ENCODE results near the gene AATF. TPM values are rescaled to one million over a fixed set of nuclear protein-coding genes. Genes with fewer than 3 reads are reported as not detected.

Gene AATF
- total RNA-seq (31.2 and 35.2 TPM in 2 replicates), polyA plus RNA-seq (35.7 and 43.3 TPM in 2 replicates)

GRCh38 chr17:36948717-36949460 is at the start of gene AATF:
AATF (plus strand) TSS chr17:36948954; CDS start chr17:36949126, 172 bp downstream.
- peaks cover 42% of the 10 kb centered on the region for H3K27me3 ChIP-seq
- peak; percentile 98 for DNase-seq (ENCODE audit: low spot score)
- no peaks in the 10 kb centered on the region for H3K9me2 ChIP-seq (replicated peaks; ENCODE audit: insufficient read depth)
- H3K27ac ChIP-seq, result peak within 1 kb of the TSS; percentile 94
- H2AFZ ChIP-seq, result peak within 1 kb of the TSS; percentile 86
- H4K20me1 ChIP-seq (ENCODE audit: insufficient read depth, poor library complexity, severe bottlenecking), result no peaks in the 10 kb centered on the region
- H3K4me2 ChIP-seq, result peak within 1 kb of the TSS; percentile 91
- peaks cover 10% of the 10 kb centered on the region for H3K4me1 ChIP-seq (ENCODE audit: insufficient read depth)
- TF ChIP-seq, protein P1, sequence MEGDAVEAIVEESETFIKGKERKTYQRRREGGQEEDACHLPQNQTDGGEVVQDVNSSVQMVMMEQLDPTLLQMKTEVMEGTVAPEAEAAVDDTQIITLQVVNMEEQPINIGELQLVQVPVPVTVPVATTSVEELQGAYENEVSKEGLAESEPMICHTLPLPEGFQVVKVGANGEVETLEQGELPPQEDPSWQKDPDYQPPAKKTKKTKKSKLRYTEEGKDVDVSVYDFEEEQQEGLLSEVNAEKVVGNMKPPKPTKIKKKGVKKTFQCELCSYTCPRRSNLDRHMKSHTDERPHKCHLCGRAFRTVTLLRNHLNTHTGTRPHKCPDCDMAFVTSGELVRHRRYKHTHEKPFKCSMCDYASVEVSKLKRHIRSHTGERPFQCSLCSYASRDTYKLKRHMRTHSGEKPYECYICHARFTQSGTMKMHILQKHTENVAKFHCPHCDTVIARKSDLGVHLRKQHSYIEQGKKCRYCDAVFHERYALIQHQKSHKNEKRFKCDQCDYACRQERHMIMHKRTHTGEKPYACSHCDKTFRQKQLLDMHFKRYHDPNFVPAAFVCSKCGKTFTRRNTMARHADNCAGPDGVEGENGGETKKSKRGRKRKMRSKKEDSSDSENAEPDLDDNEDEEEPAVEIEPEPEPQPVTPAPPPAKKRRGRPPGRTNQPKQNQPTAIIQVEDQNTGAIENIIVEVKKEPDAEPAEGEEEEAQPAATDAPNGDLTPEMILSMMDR (IDR thresholded peaks at IDR 0.05; ENCODE audit: poor library complexity), result no peak
- no peak for TF ChIP-seq EZH2 (IDR thresholded peaks at IDR 0.05; ENCODE audit: borderline replicate concordance)
- no peak for TF ChIP-seq EZH2phosphoT487 (IDR thresholded peaks at IDR 0.05; ENCODE audit: low read depth, severe bottlenecking, unreplicated experiment)
- no peaks in the 10 kb centered on the region for H3K9me3 ChIP-seq (ENCODE audit: low read depth)
- under 1% methylated on average over 67 of the region's 90 CpGs for WGBS (ENCODE audit: low lambda C conversion rate, missing lambda C conversion rate)
- no peaks in the 10 kb centered on the region for H3K36me3 ChIP-seq (replicated peaks; ENCODE audit: insufficient read depth, low read depth)
- H3K4me3 ChIP-seq, result peak within 1 kb of the TSS; percentile 53
- H3K79me2 ChIP-seq, result peaks cover 28% of the 10 kb centered on the region

DNA sequence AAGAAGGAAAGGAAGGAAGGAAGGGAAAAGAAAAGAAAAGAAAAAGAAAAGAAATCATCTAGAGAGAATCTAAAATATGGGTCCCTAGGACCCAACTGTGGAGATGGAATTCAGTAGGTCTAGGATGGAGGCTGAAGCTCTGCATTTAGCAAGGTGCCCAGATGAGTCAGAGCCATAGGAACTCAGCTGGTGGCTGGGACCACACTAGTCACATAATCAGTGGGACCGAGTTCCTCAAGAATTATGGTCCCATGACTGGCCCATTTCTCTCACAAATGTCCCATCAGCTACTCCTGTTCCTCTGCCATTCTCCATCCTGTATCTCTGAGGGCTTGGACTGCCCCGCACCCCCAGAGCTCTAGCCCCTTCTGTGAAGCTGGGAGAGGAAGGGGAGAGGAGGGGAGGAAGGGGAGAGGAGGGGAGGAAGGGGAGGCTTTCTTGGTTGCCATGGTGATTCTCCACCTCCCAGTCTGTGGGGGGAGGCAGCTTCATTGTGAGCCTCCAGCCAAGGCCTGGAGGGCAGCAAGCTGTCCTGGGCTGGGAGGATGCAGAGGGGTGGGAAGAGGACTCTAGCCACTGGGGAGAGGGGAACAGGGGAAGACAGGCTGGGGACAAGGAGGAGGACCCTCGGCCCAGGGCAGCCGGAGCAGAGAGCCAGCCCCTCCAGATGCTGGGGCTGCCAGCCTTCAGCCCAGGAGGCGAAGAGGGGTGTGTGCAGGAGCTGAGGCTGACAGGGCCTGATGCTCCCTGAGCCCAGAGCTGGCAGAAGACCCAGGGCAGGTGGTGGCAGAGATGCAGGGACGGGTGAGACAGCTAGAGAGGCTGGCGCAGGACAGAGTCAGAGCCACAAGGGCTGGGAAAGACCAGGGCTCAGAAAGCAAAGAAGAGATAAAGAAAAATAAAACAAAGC is 49.2 kb upstream of the AATF start:
- H3K9me2 ChIP-seq (replicated peaks; ENCODE audit: insufficient read depth), result no peaks in the 10 kb centered on the region
- no peak for TF ChIP-seq EZH2phosphoT487 (IDR thresholded peaks at IDR 0.05; ENCODE audit: low read depth, severe bottlenecking, unreplicated experiment)
- TF ChIP-seq, protein P1 (IDR thresholded peaks at IDR 0.05; ENCODE audit: poor library complexity), result no peak
- no peak for TF ChIP-seq EZH2 (IDR thresholded peaks at IDR 0.05; ENCODE audit: borderline replicate concordance)
- no peaks in the 10 kb centered on the region for H3K36me3 ChIP-seq (replicated peaks; ENCODE audit: insufficient read depth, low read depth)
- DNase-seq (ENCODE audit: low spot score), result no peak
- no peak overlapping the region for H3K4me2 ChIP-seq
- H2AFZ ChIP-seq, result no peak overlapping the region
- H3K27ac ChIP-seq, result no peak overlapping the region
- 80% methylated on average over 6 of the region's 7 CpGs for WGBS (ENCODE audit: low lambda C conversion rate, missing lambda C conversion rate)
- H3K79me2 ChIP-seq, result no peaks in the 10 kb centered on the region
- no peaks in the 10 kb centered on the region for H3K9me3 ChIP-seq (ENCODE audit: low read depth)
- no peaks in the 10 kb centered on the region for H3K27me3 ChIP-seq
- H3K4me1 ChIP-seq (ENCODE audit: insufficient read depth), result no peaks in the 10 kb centered on the region
- no peak overlapping the region for H3K4me3 ChIP-seq
- H4K20me1 ChIP-seq (ENCODE audit: insufficient read depth, poor library complexity, severe bottlenecking), result no peaks in the 10 kb centered on the region

GRCh38 chr17:36900160-36900512 is 48.6 kb upstream of the AATF start:
- Histone ChIP-seq H3K27ac (no peak overlapping the region), H4K20me1 (ENCODE audit: insufficient read depth, poor library complexity, severe bottlenecking) (no peaks in the 10 kb centered on the region), H3K27me3 (no peaks in the 10 kb centered on the region), H3K4me1 (ENCODE audit: insufficient read depth) (no peaks in the 10 kb centered on the region), H3K36me3 (replicated peaks; ENCODE audit: insufficient read depth, low read depth) (no peaks in the 10 kb centered on the region), H3K4me2 (no peak overlapping the region), H3K79me2 (no peaks in the 10 kb centered on the region), H3K9me3 (ENCODE audit: low read depth) (no peaks in the 10 kb centered on the region), H3K9me2 (replicated peaks; ENCODE audit: insufficient read depth) (no peaks in the 10 kb centered on the region), H2AFZ (no peak overlapping the region), H3K4me3 (no peak overlapping the region)
- no peak for DNase-seq (ENCODE audit: low spot score)
- no peak for TF ChIP-seq EZH2 (IDR thresholded peaks at IDR 0.05; ENCODE audit: borderline replicate concordance)
- no peak for TF ChIP-seq EZH2phosphoT487 (IDR thresholded peaks at IDR 0.05; ENCODE audit: low read depth, severe bottlenecking, unreplicated experiment)
- TF ChIP-seq, protein P1 (IDR thresholded peaks at IDR 0.05; ENCODE audit: poor library complexity), result no peak
- WGBS (ENCODE audit: low lambda C conversion rate, missing lambda C conversion rate), result 88% methylated on average over 7 of the region's 7 CpGs

Measured in hepatocyte (in vitro differentiated cells).